ENCODE results near the gene GPR17.

GPR17 gene

DNA sequence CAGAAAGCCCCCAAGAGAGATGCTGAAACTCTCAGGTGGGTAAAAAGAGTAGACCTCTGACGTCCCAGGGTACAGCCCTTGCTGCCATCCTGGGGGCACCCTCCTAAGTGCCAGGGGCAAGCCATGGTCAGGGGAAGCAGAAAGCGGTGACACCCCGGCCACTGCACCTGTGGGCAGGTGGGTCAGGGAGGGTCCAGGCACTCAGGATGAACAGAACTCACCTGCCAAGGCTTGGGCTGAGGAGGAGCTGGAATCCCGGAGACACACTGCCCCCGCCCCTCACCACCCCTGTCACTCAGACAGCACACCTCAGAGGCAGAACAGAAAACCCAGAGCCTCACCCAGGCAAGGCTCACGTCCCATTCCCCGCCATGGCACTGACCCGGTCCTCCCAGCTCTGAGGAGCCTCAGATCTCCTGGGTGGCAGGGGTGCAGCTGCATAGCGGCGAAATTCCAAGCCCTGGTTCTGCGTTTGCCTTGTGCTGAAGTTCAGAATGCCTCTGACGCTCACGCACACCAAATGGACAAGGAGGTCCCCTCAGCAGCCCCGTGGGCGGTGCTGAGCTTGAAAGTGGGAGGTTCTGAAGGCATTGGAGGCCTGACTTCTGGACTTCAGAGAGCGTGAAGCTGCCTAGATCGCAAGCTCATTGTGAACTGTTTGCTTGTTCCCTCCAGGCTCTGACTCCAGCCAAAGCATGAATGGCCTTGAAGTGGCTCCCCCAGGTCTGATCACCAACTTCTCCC is 4.3 kb downstream of the GPR17 start:
- POLR2A ChIA-PET, result no interaction called here
- TF ChIP-seq CTCF (IDR thresholded peaks at IDR 0.05; ENCODE audit: insufficient read depth, low read length, missing control alignments), result peak; percentile 22
- CTCF ChIA-PET, result interaction anchor here (0.6 to 6.9 kb wide), 39 partner anchors 8 to 458 kb away, joined by 3 to 119 read pairs (median 4); partner anchors contain the start of genes IWS1 and LIMS2
- H3K4me3 ChIP-seq (ENCODE audit: low read depth, low read length), result no peak overlapping the region
- no peak for DNase-seq (ENCODE audit: low read depth, low spot score)

- H3K4me3 ChIP-seq (ENCODE audit: low read depth, low read length), result no peak overlapping the region
- POLR2A ChIA-PET, result no interaction called here
- DNase-seq (ENCODE audit: low read depth, low spot score), result no peak
- TF ChIP-seq CTCF (IDR thresholded peaks at IDR 0.05; ENCODE audit: insufficient read depth, low read length, missing control alignments), result no peak
- CTCF ChIA-PET, result interaction anchor here (0.9 to 6.9 kb wide), 29 partner anchors 10 to 459 kb away, joined by 3 to 119 read pairs (median 5); partner anchors contain the start of genes IWS1 and LIMS2
Observed at GRCh38 chr2:127650785-127651380, 4.9 kb downstream of the GPR17 start.

DNA sequence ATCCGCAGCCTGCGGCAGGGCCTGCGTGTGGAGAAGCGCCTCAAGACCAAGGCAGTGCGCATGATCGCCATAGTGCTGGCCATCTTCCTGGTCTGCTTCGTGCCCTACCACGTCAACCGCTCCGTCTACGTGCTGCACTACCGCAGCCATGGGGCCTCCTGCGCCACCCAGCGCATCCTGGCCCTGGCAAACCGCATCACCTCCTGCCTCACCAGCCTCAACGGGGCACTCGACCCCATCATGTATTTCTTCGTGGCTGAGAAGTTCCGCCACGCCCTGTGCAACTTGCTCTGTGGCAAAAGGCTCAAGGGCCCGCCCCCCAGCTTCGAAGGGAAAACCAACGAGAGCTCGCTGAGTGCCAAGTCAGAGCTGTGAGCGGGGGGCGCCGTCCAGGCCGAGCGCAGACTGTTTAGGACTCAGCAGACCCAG is 5.4 kb downstream of the GPR17 start:
- DNase-seq (ENCODE audit: low read depth, low spot score), result no peak
- no peak for TF ChIP-seq CTCF (IDR thresholded peaks at IDR 0.05; ENCODE audit: insufficient read depth, low read length, missing control alignments)
- H3K4me3 ChIP-seq (ENCODE audit: low read depth, low read length), result no peak overlapping the region
- ChIA-PET CTCF (interaction anchor here (1.9 to 6.9 kb wide), 3 partner anchors 12 to 58 kb away, joined by 5 to 119 read pairs (median 10); no protein-coding TSS in a partner anchor), POLR2A (no interaction called here)

DNA sequence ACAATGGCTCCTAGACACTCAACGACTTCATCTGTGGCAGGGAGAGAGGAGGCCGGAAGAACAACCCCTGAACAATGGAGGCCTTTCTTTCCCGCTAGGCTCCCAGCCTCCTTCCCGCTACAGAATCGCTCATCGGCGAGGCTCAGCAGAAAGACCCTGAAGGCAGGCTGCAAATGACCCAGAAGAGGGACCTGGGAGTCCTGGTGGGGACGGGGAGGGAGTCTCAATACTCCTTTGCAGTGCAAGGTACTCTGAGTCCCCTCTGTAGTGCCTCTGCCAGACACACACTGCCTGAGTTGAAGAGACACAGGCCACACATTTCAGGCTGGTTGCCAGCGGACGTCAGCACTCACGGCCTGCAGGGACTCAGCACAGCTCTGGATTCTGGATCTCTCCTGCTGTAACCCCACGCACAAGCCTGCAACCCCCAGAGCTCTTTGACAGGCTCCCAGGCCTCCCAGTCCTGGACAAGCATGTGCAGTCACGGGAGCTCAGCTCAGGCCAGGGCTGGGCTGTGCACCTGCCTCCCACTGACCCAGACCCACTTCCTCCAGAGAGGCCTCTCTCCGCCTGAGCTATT is 6.1 kb downstream of the GPR17 start:
- DNase-seq (ENCODE audit: low read depth, low spot score), result no peak
- no peak overlapping the region for H3K4me3 ChIP-seq (ENCODE audit: low read depth, low read length)
- no peak for TF ChIP-seq CTCF (IDR thresholded peaks at IDR 0.05; ENCODE audit: insufficient read depth, low read length, missing control alignments)
- CTCF ChIA-PET, result interaction anchor here (1.0 to 6.9 kb wide), 4 partner anchors 8 to 59 kb away, joined by 3 to 119 read pairs (median 6); no protein-coding TSS in a partner anchor
- POLR2A ChIA-PET, result no interaction called here

- no peak overlapping the region for H3K4me3 ChIP-seq (ENCODE audit: low read depth, low read length)
- ChIA-PET POLR2A (no interaction called here), CTCF (interaction anchor here (1.0 to 6.9 kb wide), 6 partner anchors 8 to 135 kb away, joined by 3 to 119 read pairs (median 4); no protein-coding TSS in a partner anchor)
- DNase-seq (ENCODE audit: low read depth, low spot score), result no peak
- no peak for TF ChIP-seq CTCF (IDR thresholded peaks at IDR 0.05; ENCODE audit: insufficient read depth, low read length, missing control alignments)
Observed at GRCh38 chr2:127652786-127653357, 6.9 kb downstream of the GPR17 start.

Data from AG04449 (cell line).